ENCODE results near the gene LIMS2. TPM values are rescaled to one million over a fixed set of nuclear protein-coding genes. Genes with fewer than 3 reads are reported as not detected.

The LIMS2 gene
- total and polyA plus RNA-seq, 12 donors, result 148 to 687 (median 160) TPM

GRCh38 chr2:127650041-127650784 is 25.1 kb downstream of the LIMS2 start:
- 63 to 72% methylated on average over 17 of the region's 17 CpGs for WGBS, 2 donors
- Histone ChIP-seq H3K4me1 (peaks cover 70 to 99% (median 92%) of the 10 kb centered on the region in 9 donors), H3K9me3 (no peaks in the 10 kb centered on the region), H3K36me3 (peaks cover 0 to 47% (median 3%) of the 10 kb centered on the region in 9 donors), H3K4me3 (peak overlapping the region in 1 of 10 donors; percentile 1), H3K27ac (peak overlapping the region; percentile 31 to 95 (median 83)), H3K27me3 (no peaks in the 10 kb centered on the region)
- peak in 1 of 8 donors; percentile 2 for ATAC-seq
- peak in 1 of 2 donors; percentile 24 for DNase-seq
- intact Hi-C loops (cut with DNase I), result no loop called here
- TF ChIP-seq CTCF (IDR thresholded peaks at IDR 0.05), result peak in 4 of 9 donors; percentile 10 to 43 (median 26)

GRCh38 chr2:127649684-127650040 is 25.7 kb downstream of the LIMS2 start:
- Histone ChIP-seq H3K27me3 (no peaks in the 10 kb centered on the region), H3K36me3 (peaks cover 0 to 47% (median 3%) of the 10 kb centered on the region in 9 donors), H3K27ac (peak overlapping the region; percentile 42 to 95 (median 83)), H3K4me3 (no peak overlapping the region), H3K4me1 (peaks cover 66 to 98% (median 86%) of the 10 kb centered on the region in 9 donors), H3K9me3 (no peaks in the 10 kb centered on the region)
- ATAC-seq (peak; percentile 0 to 51 (median 31)), DNase-seq (peak; percentile 76 to 88)
- TF ChIP-seq CTCF (IDR thresholded peaks at IDR 0.05), result peak; percentile 85 to 93 (median 89)
- intact Hi-C loops (cut with DNase I), result loop anchor here in 5 of 10 donors (1.0 to 10.0 kb wide), 4 partner anchors 45 to 125 kb away; partner anchors contain the start of gene IWS1 (in 1 of the 5)
- 12 to 19% methylated on average over 7 of the region's 7 CpGs for WGBS, 2 donors

GRCh38 chr2:127649100-127649611 is 26.2 kb downstream of the LIMS2 start:
- H3K9me3 ChIP-seq, result no peaks in the 10 kb centered on the region
- TF ChIP-seq CTCF (IDR thresholded peaks at IDR 0.05), result no peak
- ATAC-seq, result peak in 2 of 8 donors; percentile 45 to 57
- no peak overlapping the region for H3K4me3 ChIP-seq
- intact Hi-C loops (cut with DNase I), result loop anchor here in 5 of 10 donors (1.0 to 10.0 kb wide), 4 partner anchors 46 to 124 kb away; partner anchors contain the start of gene IWS1 (in 1 of the 5)
- DNase-seq, result peak in 1 of 2 donors; percentile 64
- WGBS, 2 donors, result 57 to 80% methylated on average over 11 to 12 of the region's 12 CpGs
- peak overlapping the region; percentile 42 to 95 (median 83) for H3K27ac ChIP-seq
- H3K4me1 ChIP-seq, result peaks cover 62 to 98% (median 84%) of the 10 kb centered on the region in 9 donors
- peaks cover 0 to 47% (median 2%) of the 10 kb centered on the region in 9 donors for H3K36me3 ChIP-seq
- H3K27me3 ChIP-seq, result no peaks in the 10 kb centered on the region

- Histone ChIP-seq H3K27me3 (no peaks in the 10 kb centered on the region), H3K9me3 (no peaks in the 10 kb centered on the region), H3K27ac (peak overlapping the region in 9 of 10 donors; percentile 40 to 81 (median 74)), H3K4me3 (no peak overlapping the region), H3K36me3 (peaks cover 0 to 47% (median 0%) of the 10 kb centered on the region in 9 donors), H3K4me1 (peaks cover 58 to 98% (median 84%) of the 10 kb centered on the region in 9 donors)
- DNase-seq, result no peak
- no peak for ATAC-seq
- WGBS, 2 donors, result 85 to 86% methylated on average over 6 of the region's 6 CpGs
- intact Hi-C loops (cut with DNase I), result loop anchor here in 4 of 10 donors (5.0 to 10.0 kb wide), 3 partner anchors 46 to 124 kb away; partner anchors contain the start of gene IWS1 (in 1 of the 4)
- no peak for TF ChIP-seq CTCF (IDR thresholded peaks at IDR 0.05)
These were observed 27.0 kb downstream of the LIMS2 start for GRCh38 chr2:127648321-127648720.

Data from heart right ventricle (tissue), 16 donors.